Esophagus squamous epithelium (tissue), 4 donors: ENCODE results near the gene FAM222A.

Experiments
- POLR2A ChIP-seq, 4 donors: fragments of 450-650 bp; IDR thresholded peaks; one replicate each; pipeline ENCODE4 v1.6.1; 2017; ENCODE audit warnings: antibody characterized with exemption in 4 of 4, mild to moderate bottlenecking in 4 of 4, moderate library complexity in 3 of 4
- TF ChIP-seq, protein P1 (sequence below), 6 experiments: fragments of 450-650 bp in 4 of 6; fragments of 200-600 bp in 2 of 6; sonication (generic) in 2 of 6; IDR thresholded peaks; one replicate each; pipeline ENCODE4 v1.5.1; 2016 to 2019; ENCODE audit warnings: antibody characterized with exemption in 6 of 6, mild to moderate bottlenecking in 4 of 6, moderate library complexity in 4 of 6

DNA sequence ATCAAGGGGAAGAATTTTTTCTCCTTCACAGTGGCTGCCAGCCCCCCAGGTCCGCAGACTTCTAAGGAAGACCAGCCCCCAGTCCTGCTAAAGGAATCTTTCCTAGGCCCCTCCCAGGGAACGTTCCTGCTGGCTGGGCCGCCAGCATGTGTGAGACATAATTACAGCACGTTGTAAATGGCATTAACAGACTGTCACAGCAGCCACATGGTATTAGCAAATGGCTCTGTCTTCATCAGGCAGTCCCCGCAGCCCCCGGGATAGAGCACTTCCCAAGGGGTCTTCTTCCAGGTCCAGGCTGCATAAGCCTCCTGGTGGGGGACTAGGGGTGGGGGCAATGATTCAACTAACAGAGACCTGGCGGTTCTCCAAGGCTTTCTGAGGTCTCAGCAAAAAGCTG is 34.9 kb upstream of the FAM222A start:
- TF ChIP-seq, protein P1, sequence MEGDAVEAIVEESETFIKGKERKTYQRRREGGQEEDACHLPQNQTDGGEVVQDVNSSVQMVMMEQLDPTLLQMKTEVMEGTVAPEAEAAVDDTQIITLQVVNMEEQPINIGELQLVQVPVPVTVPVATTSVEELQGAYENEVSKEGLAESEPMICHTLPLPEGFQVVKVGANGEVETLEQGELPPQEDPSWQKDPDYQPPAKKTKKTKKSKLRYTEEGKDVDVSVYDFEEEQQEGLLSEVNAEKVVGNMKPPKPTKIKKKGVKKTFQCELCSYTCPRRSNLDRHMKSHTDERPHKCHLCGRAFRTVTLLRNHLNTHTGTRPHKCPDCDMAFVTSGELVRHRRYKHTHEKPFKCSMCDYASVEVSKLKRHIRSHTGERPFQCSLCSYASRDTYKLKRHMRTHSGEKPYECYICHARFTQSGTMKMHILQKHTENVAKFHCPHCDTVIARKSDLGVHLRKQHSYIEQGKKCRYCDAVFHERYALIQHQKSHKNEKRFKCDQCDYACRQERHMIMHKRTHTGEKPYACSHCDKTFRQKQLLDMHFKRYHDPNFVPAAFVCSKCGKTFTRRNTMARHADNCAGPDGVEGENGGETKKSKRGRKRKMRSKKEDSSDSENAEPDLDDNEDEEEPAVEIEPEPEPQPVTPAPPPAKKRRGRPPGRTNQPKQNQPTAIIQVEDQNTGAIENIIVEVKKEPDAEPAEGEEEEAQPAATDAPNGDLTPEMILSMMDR (IDR thresholded peaks at IDR 0.05) = no peak
- no peak for TF ChIP-seq POLR2A (IDR thresholded peaks at IDR 0.05)
